Measurements from ENCODE around the gene PLXDC2.

Gene PLXDC2

DNA sequence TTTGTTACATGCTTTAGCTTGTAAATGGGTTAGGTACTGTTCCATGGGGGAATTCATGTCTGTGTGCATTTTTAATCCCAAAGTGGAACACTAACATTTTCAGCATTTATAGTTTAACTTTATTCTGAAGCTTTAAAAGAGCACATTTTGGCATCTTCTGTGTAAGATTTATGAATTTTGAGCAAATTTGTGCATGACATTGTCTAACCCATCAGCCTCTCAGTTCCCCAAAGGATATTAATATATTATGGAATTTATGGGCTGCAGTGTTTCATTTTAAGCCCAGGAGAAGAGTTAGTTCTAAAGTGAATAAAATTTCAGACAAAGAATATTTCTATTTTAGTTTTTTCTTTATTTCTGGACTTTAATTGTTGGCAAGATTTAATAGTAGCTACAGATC, 421.4 kb downstream of the PLXDC2 start:
- DNase-seq, result no peak
- TF ChIP-seq POLR2A (IDR thresholded peaks at IDR 0.05; ENCODE audit: low read length) (no peak), GATA1 (IDR thresholded peaks at IDR 0.05; ENCODE audit: low read depth, low read length) (no peak)

DNA sequence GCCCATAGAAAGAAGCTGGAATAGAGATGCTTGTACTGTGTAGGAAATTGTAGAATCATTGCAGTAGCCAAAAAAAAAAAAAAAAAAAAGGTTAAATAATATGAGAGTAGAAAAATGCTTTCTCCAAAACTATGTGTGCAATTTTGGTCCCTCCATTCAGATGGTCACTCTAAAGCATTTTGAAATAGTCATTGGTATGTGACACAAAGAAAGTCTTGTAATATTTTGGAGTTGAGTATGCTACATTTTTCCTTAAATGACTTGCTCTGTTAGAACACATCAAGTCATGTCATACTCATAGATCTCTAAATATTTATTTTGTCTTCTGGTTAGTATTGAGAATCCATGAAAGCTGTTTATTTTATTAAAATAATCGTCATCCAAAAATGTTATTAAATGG, 424.4 kb downstream of the PLXDC2 start:
- TF ChIP-seq POLR2A (IDR thresholded peaks at IDR 0.05; ENCODE audit: low read length) (no peak), GATA1 (IDR thresholded peaks at IDR 0.05; ENCODE audit: low read depth, low read length) (no peak)
- DNase-seq, result no peak

DNA sequence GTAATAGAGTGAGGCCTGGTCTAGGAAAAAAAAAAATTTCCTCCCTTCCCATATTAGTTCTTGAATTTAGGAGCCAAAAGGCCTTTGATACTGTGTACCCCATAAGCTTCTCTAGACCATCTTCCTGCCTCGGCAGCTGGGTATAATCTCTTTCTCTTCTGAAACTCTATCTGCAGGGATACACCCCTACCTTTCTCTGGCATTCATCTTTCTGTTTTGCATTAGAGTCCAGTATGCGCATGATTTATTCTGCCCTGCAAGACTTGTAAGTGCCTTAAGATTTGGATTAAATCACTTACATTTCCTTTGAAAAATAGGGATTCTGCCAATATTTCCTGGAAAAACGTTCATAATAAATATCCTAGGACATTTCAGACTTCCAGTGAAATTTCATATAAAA, 431.2 kb downstream of the PLXDC2 start:
- TF ChIP-seq GATA1 (IDR thresholded peaks at IDR 0.05; ENCODE audit: low read depth, low read length), result no peak
- no peak for TF ChIP-seq POLR2A (IDR thresholded peaks at IDR 0.05; ENCODE audit: low read length)
- DNase-seq, result no peak

DNA sequence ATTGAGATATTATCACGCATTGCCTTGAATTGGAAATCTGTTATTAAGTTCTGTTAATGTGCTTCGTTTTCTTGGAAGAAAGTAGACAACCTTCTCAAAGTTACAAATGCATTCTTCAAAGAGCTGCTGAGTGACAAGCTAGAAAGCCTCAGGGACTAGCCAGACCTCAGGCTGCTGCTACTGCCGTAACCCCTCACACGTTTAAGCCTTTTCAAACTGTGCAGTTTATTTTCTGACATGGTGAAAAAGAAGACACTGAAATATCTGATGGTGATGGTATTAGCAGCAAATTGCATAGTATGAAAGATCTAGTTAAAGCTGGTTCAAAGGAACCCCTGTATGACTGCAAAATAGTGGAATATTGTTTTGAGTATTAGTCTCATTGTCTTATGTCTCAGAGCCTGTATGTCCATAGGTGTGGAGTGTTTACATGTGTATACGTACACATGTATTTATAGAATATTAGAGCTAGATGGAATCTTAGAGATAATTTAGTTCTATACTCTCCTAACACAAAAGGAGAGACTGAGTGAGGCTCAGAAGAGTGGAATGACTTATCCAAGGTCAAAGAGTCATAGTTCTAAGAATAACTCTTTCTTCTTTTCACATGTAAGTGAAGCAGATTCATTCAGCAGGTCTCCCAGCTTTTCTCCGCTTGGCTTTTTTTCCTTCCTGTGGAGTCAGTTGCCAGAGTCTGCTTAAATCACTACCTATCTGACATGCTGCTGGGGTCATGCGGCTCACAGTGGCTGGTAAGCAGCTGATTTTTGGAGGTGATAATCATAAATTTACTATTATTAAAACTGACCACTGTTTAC, 431.9 kb downstream of the PLXDC2 start:
- no peak for DNase-seq
- TF ChIP-seq GATA1 (IDR thresholded peaks at IDR 0.05; ENCODE audit: low read depth, low read length) (no peak), POLR2A (IDR thresholded peaks at IDR 0.05; ENCODE audit: low read length) (no peak)

DNA sequence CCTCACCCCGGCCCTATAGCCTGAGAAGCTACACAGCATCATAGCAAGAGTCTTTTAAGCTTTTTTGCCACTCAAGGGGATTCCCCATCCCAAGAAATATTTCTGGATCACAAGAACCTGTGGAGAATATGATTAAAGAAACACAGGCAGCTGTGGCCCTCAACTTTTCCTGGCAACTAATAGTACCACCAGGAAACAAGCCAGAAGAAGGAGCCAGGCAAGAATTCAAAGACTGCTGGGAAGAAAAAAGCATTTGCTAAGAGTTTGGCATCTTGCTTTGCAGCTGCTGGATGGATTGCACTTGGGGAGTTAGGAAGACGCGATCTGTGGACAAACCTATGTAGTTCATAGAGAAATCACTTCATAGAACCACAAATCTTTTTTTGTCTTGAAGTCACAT, 437.8 kb downstream of the PLXDC2 start:
- no peak for DNase-seq
- TF ChIP-seq GATA1 (IDR thresholded peaks at IDR 0.05; ENCODE audit: low read depth, low read length), result no peak
- TF ChIP-seq POLR2A (IDR thresholded peaks at IDR 0.05; ENCODE audit: low read length), result no peak

DNA sequence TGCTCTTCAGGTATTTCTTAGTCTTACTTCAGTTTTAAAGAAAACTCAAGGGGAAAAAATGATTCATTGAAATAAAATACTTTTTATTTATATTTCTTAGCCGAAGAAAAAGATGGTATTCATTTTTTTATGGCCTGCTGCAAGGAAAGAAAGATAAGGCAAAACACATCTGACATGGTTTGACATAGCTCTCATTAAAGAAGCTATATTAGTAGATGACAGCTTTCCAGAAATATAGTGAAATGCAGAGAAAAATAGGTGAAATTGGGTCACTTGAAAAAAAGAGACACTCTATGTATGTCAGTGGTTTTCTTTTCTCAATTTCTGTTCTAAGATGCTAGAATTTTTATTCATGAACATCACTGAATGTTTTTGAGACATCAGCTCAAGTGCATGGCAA, 438.3 kb downstream of the PLXDC2 start:
- TF ChIP-seq POLR2A (IDR thresholded peaks at IDR 0.05; ENCODE audit: low read length), result no peak
- TF ChIP-seq GATA1 (IDR thresholded peaks at IDR 0.05; ENCODE audit: low read depth, low read length), result no peak
- no peak for DNase-seq

DNA sequence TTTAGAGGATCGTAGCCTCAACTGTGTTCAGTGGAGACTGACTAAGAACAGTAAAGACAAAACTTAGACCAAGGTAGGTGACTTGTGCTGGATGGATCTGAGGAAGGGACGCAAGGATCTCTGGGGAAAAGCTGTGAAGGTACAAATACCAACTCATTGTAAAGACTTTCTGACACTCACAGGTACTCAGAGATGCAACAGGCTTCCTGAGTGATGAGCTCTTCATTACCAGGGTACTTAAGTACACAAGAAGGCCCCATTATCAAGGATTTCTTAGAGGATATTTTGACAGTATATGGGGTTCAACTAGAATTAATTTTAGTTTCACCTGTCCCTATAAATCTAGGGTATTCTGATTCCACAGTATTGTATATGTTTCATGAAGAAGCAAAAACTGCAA, 440.7 kb downstream of the PLXDC2 start:
- TF ChIP-seq POLR2A (IDR thresholded peaks at IDR 0.05; ENCODE audit: low read length) (no peak), GATA1 (IDR thresholded peaks at IDR 0.05; ENCODE audit: low read depth, low read length) (no peak)
- DNase-seq, result no peak

DNA sequence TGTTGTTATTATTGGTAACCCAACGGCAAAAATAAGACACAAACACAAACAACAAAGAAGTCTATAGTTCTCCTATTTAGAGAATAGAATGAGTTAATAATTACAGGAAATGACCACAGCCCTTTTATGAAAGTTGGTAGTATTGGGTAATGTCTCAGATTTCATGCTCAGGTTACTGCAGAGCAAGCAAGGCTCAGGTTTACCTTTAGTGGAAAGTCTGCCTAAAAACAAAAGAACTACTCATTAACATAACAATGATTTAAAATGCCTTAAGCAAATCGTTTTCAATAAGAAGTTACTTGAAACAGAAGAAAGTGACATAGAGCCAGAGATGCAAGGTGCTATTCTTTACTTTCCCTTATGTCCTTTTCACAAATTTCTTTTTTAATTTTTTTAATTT, 441.2 kb downstream of the PLXDC2 start:
- TF ChIP-seq GATA1 (IDR thresholded peaks at IDR 0.05; ENCODE audit: low read depth, low read length) (no peak), POLR2A (IDR thresholded peaks at IDR 0.05; ENCODE audit: low read length) (no peak)
- no peak for DNase-seq

DNA sequence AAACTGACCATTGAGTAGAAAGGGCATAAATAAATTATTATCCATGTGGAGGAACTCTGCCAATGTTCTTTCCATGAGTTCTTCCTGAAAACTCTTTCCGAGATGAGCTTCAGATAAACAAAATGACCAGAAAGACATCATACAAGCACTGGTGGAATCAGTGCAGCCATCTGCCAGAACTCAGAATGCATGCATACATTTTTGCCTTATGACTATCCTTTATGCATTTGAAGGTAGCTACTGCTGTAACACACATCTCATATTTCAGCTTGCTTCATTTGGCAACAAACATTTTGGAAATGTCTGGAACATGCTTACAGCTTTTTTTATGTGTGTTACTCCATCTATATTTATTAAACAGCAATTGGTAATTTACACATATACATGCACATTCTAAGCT, 448.9 kb downstream of the PLXDC2 start:
- no peak for DNase-seq
- TF ChIP-seq POLR2A (IDR thresholded peaks at IDR 0.05; ENCODE audit: low read length), result no peak

DNA sequence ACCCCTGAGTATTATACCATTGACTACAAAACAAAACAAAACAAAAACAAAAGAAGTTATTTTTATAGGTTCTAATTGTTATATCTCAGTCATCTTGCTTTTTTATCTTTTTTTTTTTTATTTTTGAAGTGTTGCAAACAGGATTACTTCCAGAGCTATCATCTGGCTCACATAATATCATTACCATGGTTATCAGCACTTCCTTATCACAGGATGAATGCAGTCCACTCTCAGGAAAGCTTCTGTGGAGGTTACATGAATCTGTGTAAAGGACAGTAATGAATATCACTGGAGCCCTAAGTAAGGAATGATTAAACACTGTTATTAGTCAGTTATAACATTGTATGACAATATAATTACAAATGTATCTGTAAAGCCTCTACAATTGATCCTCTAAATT, 451.5 kb downstream of the PLXDC2 start:
- no peak for TF ChIP-seq GATA1 (IDR thresholded peaks at IDR 0.05; ENCODE audit: low read depth, low read length)
- no peak for TF ChIP-seq POLR2A (IDR thresholded peaks at IDR 0.05; ENCODE audit: low read length)
- DNase-seq, result no peak

DNA sequence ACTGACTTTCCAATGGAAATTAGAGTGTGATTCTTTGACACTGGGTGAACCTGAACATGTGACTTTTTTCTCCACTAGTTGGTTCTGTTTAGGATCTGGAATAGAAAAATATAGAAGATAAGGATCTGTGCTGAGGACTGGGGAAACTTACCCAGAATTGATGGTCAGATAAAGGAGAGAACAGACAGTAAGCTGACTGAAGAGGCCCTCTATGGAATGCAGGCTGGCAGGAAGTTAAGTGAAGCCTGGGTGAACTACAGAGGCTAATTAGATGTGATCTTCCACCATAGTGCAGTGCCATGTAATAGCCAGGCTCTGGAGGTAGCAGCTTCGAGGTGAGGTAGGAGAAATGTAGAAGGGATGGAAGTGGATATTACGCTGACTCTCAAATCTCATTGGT, 455.3 kb downstream of the PLXDC2 start:
- TF ChIP-seq POLR2A (IDR thresholded peaks at IDR 0.05; ENCODE audit: low read length), result no peak
- TF ChIP-seq GATA1 (IDR thresholded peaks at IDR 0.05; ENCODE audit: low read depth, low read length), result no peak

DNA sequence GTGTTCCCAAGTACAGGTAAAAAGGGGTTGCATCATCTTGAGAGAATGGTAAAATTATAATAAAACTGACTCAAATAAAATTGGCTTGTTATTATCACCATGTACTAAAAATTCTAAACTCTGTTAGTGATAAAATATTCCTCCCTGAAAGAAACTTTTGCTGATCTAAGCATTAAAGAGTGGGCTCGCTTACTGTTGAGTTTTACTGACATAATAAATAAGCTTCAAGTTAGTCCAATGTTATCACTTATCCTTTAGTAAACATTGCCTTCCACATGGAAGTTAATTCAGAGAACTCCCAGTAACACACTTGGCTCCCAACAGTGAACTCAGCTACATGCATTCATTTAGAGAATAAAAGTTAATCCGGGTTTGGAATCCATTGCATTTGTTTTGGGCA, 456.4 kb downstream of the PLXDC2 start:
- no peak for DNase-seq
- no peak for TF ChIP-seq POLR2A (IDR thresholded peaks at IDR 0.05; ENCODE audit: low read length)
- TF ChIP-seq GATA1 (IDR thresholded peaks at IDR 0.05; ENCODE audit: low read depth, low read length), result no peak

More for the DNA sequence above, 455.3 kb downstream of the PLXDC2 start:
- no peak for DNase-seq

DNA sequence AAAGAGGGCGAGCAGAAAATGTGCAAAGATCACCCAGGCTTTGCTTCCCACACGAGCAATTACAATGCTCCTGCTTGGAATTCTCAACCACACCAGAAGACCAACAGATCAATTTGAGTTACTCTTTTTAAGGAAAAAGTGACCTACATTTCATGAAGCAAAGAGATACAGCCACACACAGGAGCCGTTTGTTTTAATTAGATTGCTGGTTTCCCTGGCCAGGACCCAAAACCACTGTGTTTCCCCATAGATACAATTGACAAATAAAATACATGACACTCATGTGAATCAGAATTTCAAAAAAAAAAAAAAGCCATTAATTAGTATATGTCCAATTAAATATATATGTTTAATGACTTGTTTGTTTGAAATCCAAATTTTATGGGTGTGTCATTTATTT, 458.3 kb downstream of the PLXDC2 start:
- TF ChIP-seq GATA1 (IDR thresholded peaks at IDR 0.05; ENCODE audit: low read depth, low read length) (no peak), POLR2A (IDR thresholded peaks at IDR 0.05; ENCODE audit: low read length) (no peak)

DNA sequence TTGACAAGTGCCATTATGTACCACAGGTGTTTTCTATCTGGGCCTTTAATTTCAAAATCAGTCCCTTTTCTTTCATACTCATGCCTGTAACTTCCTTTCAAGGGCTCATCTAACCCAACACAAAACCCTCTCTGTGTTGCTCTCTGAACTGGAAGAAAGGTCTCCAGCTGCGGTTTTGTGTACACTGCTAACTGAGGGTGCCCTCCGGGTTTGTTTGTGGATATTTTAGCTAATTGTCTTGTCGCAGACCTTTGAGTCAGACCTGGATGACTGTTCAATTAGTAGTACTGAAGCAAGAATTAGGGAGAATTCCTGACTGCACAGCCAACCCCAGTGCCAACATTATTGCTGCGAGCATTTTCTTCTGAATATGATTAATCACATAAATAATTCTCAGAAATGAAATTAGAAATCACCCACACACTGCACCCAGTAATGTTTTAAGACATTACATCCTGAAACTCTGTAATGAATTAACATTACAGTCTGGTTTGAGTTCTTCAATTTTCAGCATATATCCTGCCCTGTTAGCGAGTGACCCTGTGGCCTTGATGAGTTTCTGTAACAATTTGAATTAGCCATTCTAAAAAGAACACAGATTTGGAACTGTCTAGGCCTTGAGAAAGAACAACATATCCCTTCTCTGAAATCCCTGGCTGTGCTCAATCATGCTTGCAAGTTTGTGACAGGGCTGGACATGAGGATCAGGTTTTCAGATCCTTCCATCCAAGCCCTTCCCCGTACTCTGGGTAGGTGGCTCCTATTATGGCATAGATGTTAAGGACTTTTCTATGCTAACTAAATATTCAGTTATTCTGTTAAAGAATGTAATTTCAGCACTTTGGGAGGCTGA, 460.1 kb downstream of the PLXDC2 start:
- DNase-seq, result no peak
- no peak for TF ChIP-seq POLR2A (IDR thresholded peaks at IDR 0.05; ENCODE audit: low read length)
- TF ChIP-seq GATA1 (IDR thresholded peaks at IDR 0.05; ENCODE audit: low read depth, low read length), result no peak

More for the DNA sequence above, 458.3 kb downstream of the PLXDC2 start:
- no peak for DNase-seq

DNA sequence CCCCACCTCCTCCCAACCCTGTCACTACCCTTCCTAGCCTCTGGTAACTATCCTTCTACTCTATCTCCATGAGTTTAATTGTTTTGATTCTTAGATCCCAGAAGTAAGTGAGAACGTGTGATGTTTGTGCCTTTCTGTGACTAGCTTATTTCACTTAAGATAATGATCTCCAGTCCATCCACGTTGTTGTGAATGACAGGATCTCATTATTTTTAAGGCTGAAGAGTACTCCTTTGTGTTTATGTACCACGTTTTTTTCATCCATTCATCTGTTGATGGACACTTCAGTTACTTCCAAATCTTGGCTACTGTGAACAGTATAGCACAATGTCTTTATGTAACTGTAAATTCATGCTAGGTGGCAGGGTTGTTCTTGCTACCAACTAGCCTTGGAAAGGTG, 461.6 kb downstream of the PLXDC2 start:
- no peak for DNase-seq
- TF ChIP-seq GATA1 (IDR thresholded peaks at IDR 0.05; ENCODE audit: low read depth, low read length) (no peak), POLR2A (IDR thresholded peaks at IDR 0.05; ENCODE audit: low read length) (no peak)

Data from erythroblast (primary cell).